HEK293 (cell line): ENCODE data around the gene ASIC4.

Source experiments
- CTCF ChIA-PET: fragments of 350-600 bp; formaldehyde crosslinking; extraction: SDS; loops from one replicate; lab custom pipeline; 2021; ENCODE audit warnings: antibody characterized with exemption; lab: Yijun Ruan, JAX
- POLR2A ChIA-PET: fragments of 300-600 bp; formaldehyde crosslinking; extraction: SDS; loops from one replicate; lab custom pipeline; 2020; ENCODE audit warnings: antibody characterized with exemption, inconsistent platforms; lab: Yijun Ruan, JAX
- H3K27ac ChIP-seq: fragments of 200-500 bp; sonication (Bioruptor generic); 2 replicates; pipeline ENCODE4 v1.5.1; 2014; ENCODE audit warnings: low read depth, low read length, control low read depth, inconsistent platforms; ENCODE audit errors: extremely low read depth
- H3K36me3 ChIP-seq, 2 experiments: fragments of 200-500 bp in 1 of 2; sonication (Bioruptor generic) in 1 of 2; 1 replicate in 1 of 2; 2 replicates in 1 of 2; pipeline ENCODE4 v1.5.1; 2014 to 2017; ENCODE audit warnings: inconsistent platforms in 2 of 2, low read length in 2 of 2; ENCODE audit not compliant: control insufficient read depth in 2 of 2, insufficient read depth in 1 of 2
- H3K4me1 ChIP-seq: fragments of 200-500 bp; sonication (Bioruptor generic); 2 replicates; pipeline ENCODE4 v1.5.1; 2014; ENCODE audit warnings: mild to moderate bottlenecking, low read length, inconsistent platforms; ENCODE audit not compliant: control insufficient read depth, insufficient read depth
- H3K4me3 ChIP-seq: 2 replicates; pipeline ENCODE4 v1.5.1; 2011; ENCODE audit warnings: low read depth, mild to moderate bottlenecking, control low read depth, low read length, moderate library complexity
- H3K9me3 ChIP-seq: fragments of 200-500 bp; sonication (Bioruptor generic); 2 replicates; pipeline ENCODE4 v1.5.1; 2014; ENCODE audit warnings: low read depth, low read length, inconsistent platforms; ENCODE audit not compliant: control insufficient read depth, insufficient read depth
- BCL11A ChIP-seq: fragments of 450-650 bp; formaldehyde crosslinking; IDR thresholded peaks from 2 replicates; pipeline ENCODE4 v1.5.1; 2016; ENCODE audit warnings: low read depth, missing biosample characterization, missing genetic modification characterization
- KLF9 ChIP-seq: fragments of 450-650 bp; formaldehyde crosslinking; IDR thresholded peaks from 2 replicates; pipeline ENCODE4 v1.5.1; 2016; ENCODE audit warnings: missing biosample characterization, missing genetic modification characterization, low read depth
- PBX3 ChIP-seq: sonication (generic); formaldehyde crosslinking; IDR thresholded peaks from 2 replicates; pipeline ENCODE4 v1.8.1; 2022; ENCODE audit warnings: mild to moderate bottlenecking, moderate library complexity, missing genetic modification reagents
- PRDM4 ChIP-seq: fragments of 450-650 bp; formaldehyde crosslinking; IDR thresholded peaks from 2 replicates; pipeline ENCODE4 v1.5.1; 2017; ENCODE audit warnings: missing biosample characterization, missing genetic modification characterization
- SP2 ChIP-seq: fragments of 450-650 bp; formaldehyde crosslinking; IDR thresholded peaks from 2 replicates; pipeline ENCODE4 v1.5.1; 2016; ENCODE audit warnings: missing biosample characterization, missing genetic modification characterization
- WT1 ChIP-seq: fragments of 450-650 bp; formaldehyde crosslinking; IDR thresholded peaks from 2 replicates; pipeline ENCODE4 v1.5.1; 2016; ENCODE audit warnings: missing biosample characterization, missing genetic modification characterization
- ZBTB44 ChIP-seq: fragments of 450-650 bp; IDR thresholded peaks from 2 replicates; pipeline ENCODE4 v1.5.1; 2018; ENCODE audit warnings: missing biosample characterization, mild to moderate bottlenecking, missing genetic modification characterization
- ZNF10 ChIP-seq: fragments of 450-650 bp; formaldehyde crosslinking; IDR thresholded peaks from 2 replicates; pipeline ENCODE4 v1.5.1; 2017; ENCODE audit warnings: missing biosample characterization, missing genetic modification characterization
- ZNF211 ChIP-seq: fragments of 450-650 bp; formaldehyde crosslinking; IDR thresholded peaks from 2 replicates; pipeline ENCODE4 v1.5.1; 2016; ENCODE audit warnings: low read depth, missing biosample characterization, missing genetic modification characterization
- ZNF311 ChIP-seq: fragments of 450-650 bp; formaldehyde crosslinking; IDR thresholded peaks from 2 replicates; pipeline ENCODE4 v1.5.1; 2017; ENCODE audit warnings: missing biosample characterization, missing genetic modification characterization, borderline replicate concordance
- ZNF341 ChIP-seq: fragments of 450-650 bp; formaldehyde crosslinking; IDR thresholded peaks from 2 replicates; pipeline ENCODE4; 2016; ENCODE audit warnings: low read depth, missing biosample characterization, missing genetic modification characterization
- ZNF366 ChIP-seq: fragments of 450-650 bp; formaldehyde crosslinking; conservative IDR thresholded peaks from 2 replicates; pipeline ENCODE4 v1.5.1; 2016; ENCODE audit warnings: missing biosample characterization, missing genetic modification characterization
- ZNF561 ChIP-seq: fragments of 450-650 bp; IDR thresholded peaks from 2 replicates; pipeline ENCODE4 v1.5.1; 2018; ENCODE audit warnings: missing biosample characterization, missing genetic modification characterization, borderline replicate concordance
- ZNF571 ChIP-seq: fragments of 450-650 bp; formaldehyde crosslinking; IDR thresholded peaks from 2 replicates; pipeline ENCODE4 v1.5.0; 2017; ENCODE audit warnings: missing biosample characterization, missing genetic modification characterization
- ZSCAN16 ChIP-seq: fragments of 450-650 bp; formaldehyde crosslinking; IDR thresholded peaks from 2 replicates; pipeline ENCODE4 v1.5.1; 2016; ENCODE audit warnings: missing biosample characterization, missing genetic modification characterization
- ZXDB ChIP-seq: fragments of 450-650 bp; formaldehyde crosslinking; IDR thresholded peaks from 2 replicates; pipeline ENCODE4 v1.5.1; 2016; ENCODE audit warnings: missing biosample characterization, missing genetic modification characterization

Gene ASIC4

GRCh38 chr2:219514836-219515235, 554 bp downstream of the ASIC4 start:
- no peak overlapping the region for H3K27ac ChIP-seq
- H3K36me3 ChIP-seq: no peaks in the 10 kb centered on the region
- TF ChIP-seq ZNF211 (no peak), BCL11A (tag by site-specific recombination) (no peak), PBX3 (CRISPR knock-in tag) (no peak), PRDM4 (tag by site-specific recombination) (no peak), ZSCAN16 (tag by site-specific recombination) (no peak)
- H3K4me3 ChIP-seq: no peak overlapping the region
- POLR2A ChIA-PET: interaction anchor here (2.4 kb wide), 1 partner anchor 16 kb away, joined by 8 read pairs; the partner anchor contains the start of gene GMPPA
- no peaks in the 10 kb centered on the region for H3K4me1 ChIP-seq
- CTCF ChIA-PET: interaction anchor here (8.6 to 9.5 kb wide), 2 partner anchors 12 to 17 kb away, joined by 137 to 150 read pairs; partner anchors contain the start of gene GMPPA
- no peaks in the 10 kb centered on the region for H3K9me3 ChIP-seq

- ChIA-PET CTCF (interaction anchor here (0.6 to 9.5 kb wide), 4 partner anchors 14 to 114 kb away, joined by 3 to 150 read pairs (median 4); partner anchors contain the start of gene GMPPA), POLR2A (interaction anchor here (1.0 to 2.4 kb wide), 2 partner anchors 11 to 18 kb away, joined by 3 to 8 read pairs; partner anchors contain the start of gene GMPPA)
- Histone ChIP-seq H3K36me3 (no peaks in the 10 kb centered on the region), H3K4me1 (no peaks in the 10 kb centered on the region), H3K4me3 (no peak overlapping the region), H3K27ac (no peak overlapping the region), H3K9me3 (no peaks in the 10 kb centered on the region)
- no peak for TF ChIP-seq ZNF341 (tag by site-specific recombination)
- no peak for TF ChIP-seq WT1 (tag by site-specific recombination)
- no peak for TF ChIP-seq ZXDB (tag by site-specific recombination)
- TF ChIP-seq SP2: no peak
- TF ChIP-seq KLF9: peak; percentile 45; the same call in 1 of the 2 replicates
- TF ChIP-seq PBX3 (CRISPR knock-in tag): no peak
- no peak for TF ChIP-seq ZNF561 (tag by site-specific recombination)
- no peak for TF ChIP-seq ZBTB44 (tag by site-specific recombination)
- TF ChIP-seq ZNF366 (tag by site-specific recombination): 0 out of 2 replicates have a peak, but pooled peaks have one; percentile 15
- no peak for TF ChIP-seq ZNF571 (tag by site-specific recombination)
- TF ChIP-seq ZSCAN16 (tag by site-specific recombination): no peak
- no peak for TF ChIP-seq ZNF311
- no peak for TF ChIP-seq ZNF10 (tag by site-specific recombination)
These were observed 1.8 kb downstream of the ASIC4 start for GRCh38 chr2:219515874-219516629.
